ENCODE results near the gene AGFG2. TPM values are rescaled to one million over a fixed set of nuclear protein-coding genes. Genes with fewer than 3 reads are reported as not detected.

The AGFG2 gene
- total RNA-seq, 1 experiment from 2014 or later = 15.3 TPM

DNA sequence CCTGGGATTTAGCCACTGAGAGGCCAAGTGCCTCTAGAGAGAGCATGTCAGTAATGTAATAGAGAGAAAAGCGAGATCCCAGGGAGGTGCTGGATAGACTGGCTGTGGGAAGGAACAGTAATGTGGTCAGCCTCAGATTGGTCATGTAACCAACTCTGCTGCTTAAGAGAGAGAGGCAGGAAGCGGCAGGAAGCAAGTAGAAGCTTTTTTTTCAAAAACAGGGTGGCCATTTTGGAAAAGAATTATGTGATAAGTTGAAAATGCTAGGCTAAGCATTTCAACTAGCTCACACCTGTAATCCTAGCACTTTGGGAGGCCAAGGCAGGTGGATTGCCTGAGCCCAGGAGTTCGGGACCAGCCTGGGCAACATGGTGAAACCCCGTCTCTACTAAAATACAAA, 59.4 kb downstream of the AGFG2 start:
- H3K4me1 ChIP-seq (ENCODE audit: insufficient read depth, low read length, poor library complexity, severe bottlenecking) = peaks cover 9% of the 10 kb centered on the region
- no peak overlapping the region for H3K27ac ChIP-seq (ENCODE audit: low read depth, low read length, poor library complexity, severe bottlenecking)
- intact Hi-C loops (cut with micrococcal nuclease; ENCODE audit: unreplicated experiment) = no loop called here
- ChIA-PET CTCF (no interaction called here), POLR2A (ENCODE audit: low non-redundant PET) (no interaction called here)
- H3K4me3 ChIP-seq (ENCODE audit: low read depth, low read length, poor library complexity, severe bottlenecking) = no peak overlapping the region
- no TSS peak for BruUV-seq (replicated peaks)
- TF ChIP-seq, protein P1, sequence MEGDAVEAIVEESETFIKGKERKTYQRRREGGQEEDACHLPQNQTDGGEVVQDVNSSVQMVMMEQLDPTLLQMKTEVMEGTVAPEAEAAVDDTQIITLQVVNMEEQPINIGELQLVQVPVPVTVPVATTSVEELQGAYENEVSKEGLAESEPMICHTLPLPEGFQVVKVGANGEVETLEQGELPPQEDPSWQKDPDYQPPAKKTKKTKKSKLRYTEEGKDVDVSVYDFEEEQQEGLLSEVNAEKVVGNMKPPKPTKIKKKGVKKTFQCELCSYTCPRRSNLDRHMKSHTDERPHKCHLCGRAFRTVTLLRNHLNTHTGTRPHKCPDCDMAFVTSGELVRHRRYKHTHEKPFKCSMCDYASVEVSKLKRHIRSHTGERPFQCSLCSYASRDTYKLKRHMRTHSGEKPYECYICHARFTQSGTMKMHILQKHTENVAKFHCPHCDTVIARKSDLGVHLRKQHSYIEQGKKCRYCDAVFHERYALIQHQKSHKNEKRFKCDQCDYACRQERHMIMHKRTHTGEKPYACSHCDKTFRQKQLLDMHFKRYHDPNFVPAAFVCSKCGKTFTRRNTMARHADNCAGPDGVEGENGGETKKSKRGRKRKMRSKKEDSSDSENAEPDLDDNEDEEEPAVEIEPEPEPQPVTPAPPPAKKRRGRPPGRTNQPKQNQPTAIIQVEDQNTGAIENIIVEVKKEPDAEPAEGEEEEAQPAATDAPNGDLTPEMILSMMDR (conservative IDR thresholded peaks at IDR 0.05; ENCODE audit: low read depth, low read length) = no peak
- no peak for TF ChIP-seq EZH2 (IDR thresholded peaks at IDR 0.05; ENCODE audit: borderline replicate concordance, low read depth, low read length, poor library complexity, severe bottlenecking)
- DNase-seq (ENCODE audit: low spot score) = no peak
- H3K27me3 ChIP-seq (replicated peaks; ENCODE audit: insufficient read depth, low read depth, low read length, poor library complexity) = no peaks in the 10 kb centered on the region
- no peaks in the 10 kb centered on the region for H3K36me3 ChIP-seq (ENCODE audit: insufficient read depth, low read length, poor library complexity, severe bottlenecking)
- H3K9me3 ChIP-seq (ENCODE audit: low read depth, low read length, poor library complexity, severe bottlenecking) = no peaks in the 10 kb centered on the region

DNA sequence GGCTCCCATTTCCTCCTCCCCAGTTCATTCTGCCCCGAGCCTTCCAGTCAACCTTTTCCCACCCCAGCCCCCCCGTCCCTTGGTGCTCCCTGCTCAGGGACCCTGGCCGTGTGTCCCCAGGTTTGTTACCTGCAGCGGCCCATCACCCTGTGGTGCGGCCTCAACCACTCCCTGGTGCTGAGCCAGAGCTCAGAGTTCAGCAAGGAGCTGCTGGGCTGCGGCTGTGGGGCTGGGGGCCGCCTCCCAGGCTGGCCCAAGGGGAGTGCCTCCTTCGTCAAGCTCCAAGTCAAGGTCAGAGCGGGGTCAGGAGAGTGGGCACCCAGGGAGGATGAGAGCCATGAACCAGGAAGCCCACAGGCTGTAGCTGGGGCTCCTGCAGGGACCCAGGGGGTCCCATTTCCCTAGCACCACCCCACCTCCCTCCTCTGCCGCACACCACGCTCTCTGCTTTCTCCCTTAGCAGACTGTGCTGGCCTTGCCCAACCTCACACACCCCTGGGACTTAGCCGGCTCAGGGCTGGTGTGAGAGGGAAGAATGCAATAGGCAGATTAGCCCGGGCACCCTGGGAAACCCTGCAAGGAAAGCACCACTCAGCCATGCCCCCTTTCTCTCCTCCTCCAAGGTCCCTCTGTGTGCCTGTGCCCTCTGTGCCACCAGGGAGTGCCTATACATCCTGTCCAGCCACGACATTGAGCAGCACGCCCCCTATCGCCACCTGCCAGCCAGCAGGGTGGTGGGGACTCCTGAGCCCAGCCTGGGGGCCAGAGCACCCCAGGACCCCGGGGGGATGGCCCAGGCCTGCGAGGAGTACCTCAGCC, 61.1 kb downstream of the AGFG2 start:
- Histone ChIP-seq H3K4me3 (ENCODE audit: low read depth, low read length, poor library complexity, severe bottlenecking) (no peak overlapping the region), H3K36me3 (ENCODE audit: insufficient read depth, low read length, poor library complexity, severe bottlenecking) (no peaks in the 10 kb centered on the region), H3K4me1 (ENCODE audit: insufficient read depth, low read length, poor library complexity, severe bottlenecking) (peaks cover 13% of the 10 kb centered on the region), H3K27me3 (replicated peaks; ENCODE audit: insufficient read depth, low read depth, low read length, poor library complexity) (no peaks in the 10 kb centered on the region), H3K27ac (ENCODE audit: low read depth, low read length, poor library complexity, severe bottlenecking) (no peak overlapping the region), H3K9me3 (ENCODE audit: low read depth, low read length, poor library complexity, severe bottlenecking) (no peaks in the 10 kb centered on the region)
- CTCF ChIA-PET = no interaction called here
- BruUV-seq (replicated peaks) = no TSS peak
- no peak for DNase-seq (ENCODE audit: low spot score)
- POLR2A ChIA-PET (ENCODE audit: low non-redundant PET) = no interaction called here
- intact Hi-C loops (cut with micrococcal nuclease; ENCODE audit: unreplicated experiment) = loop anchor here (5.0 kb wide), 1 partner anchor 92 kb away; the partner anchor contains the start of gene GIGYF1
- TF ChIP-seq EZH2 (IDR thresholded peaks at IDR 0.05; ENCODE audit: borderline replicate concordance, low read depth, low read length, poor library complexity, severe bottlenecking) = no peak
- TF ChIP-seq, protein P1 (conservative IDR thresholded peaks at IDR 0.05; ENCODE audit: low read depth, low read length) = no peak

DNA sequence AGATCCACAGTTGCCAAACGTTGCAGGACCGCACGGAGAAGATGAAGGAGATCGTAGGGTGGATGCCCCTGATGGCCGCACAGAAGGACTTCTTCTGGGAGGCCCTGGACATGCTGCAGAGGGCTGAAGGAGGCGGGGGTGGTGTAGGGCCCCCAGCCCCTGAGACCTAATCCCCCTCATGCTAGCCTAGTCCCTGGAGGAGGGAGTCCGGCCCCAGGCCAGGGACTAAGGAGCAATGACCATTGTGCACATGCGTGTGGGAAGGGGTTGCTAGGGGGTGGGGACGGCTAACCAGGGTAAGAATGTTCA, 61.7 kb downstream of the AGFG2 start:
- intact Hi-C loops (cut with micrococcal nuclease; ENCODE audit: unreplicated experiment) = loop anchor here (5.0 kb wide), 1 partner anchor 92 kb away; the partner anchor contains the start of gene GIGYF1
- no TSS peak for BruUV-seq (replicated peaks)
- no peaks in the 10 kb centered on the region for H3K9me3 ChIP-seq (ENCODE audit: low read depth, low read length, poor library complexity, severe bottlenecking)

More for the DNA sequence above, 61.7 kb downstream of the AGFG2 start:
- Histone ChIP-seq H3K4me1 (ENCODE audit: insufficient read depth, low read length, poor library complexity, severe bottlenecking) (peaks cover 13% of the 10 kb centered on the region), H3K27me3 (replicated peaks; ENCODE audit: insufficient read depth, low read depth, low read length, poor library complexity) (no peaks in the 10 kb centered on the region), H3K27ac (ENCODE audit: low read depth, low read length, poor library complexity, severe bottlenecking) (no peak overlapping the region), H3K4me3 (ENCODE audit: low read depth, low read length, poor library complexity, severe bottlenecking) (no peak overlapping the region), H3K36me3 (ENCODE audit: insufficient read depth, low read length, poor library complexity, severe bottlenecking) (no peaks in the 10 kb centered on the region)
- TF ChIP-seq, protein P1 (conservative IDR thresholded peaks at IDR 0.05; ENCODE audit: low read depth, low read length) = no peak
- POLR2A ChIA-PET (ENCODE audit: low non-redundant PET) = no interaction called here
- CTCF ChIA-PET = no interaction called here
- no peak for DNase-seq (ENCODE audit: low spot score)

Measured in A673 (cell line).